Measurements from ENCODE around the gene SDHA.
"Not testable (repeated sequence)": the region's sequence is repeated elsewhere in the genome, so short reads cannot be mapped to it uniquely, and the experiment has no call there.

SDHA gene

DNA sequence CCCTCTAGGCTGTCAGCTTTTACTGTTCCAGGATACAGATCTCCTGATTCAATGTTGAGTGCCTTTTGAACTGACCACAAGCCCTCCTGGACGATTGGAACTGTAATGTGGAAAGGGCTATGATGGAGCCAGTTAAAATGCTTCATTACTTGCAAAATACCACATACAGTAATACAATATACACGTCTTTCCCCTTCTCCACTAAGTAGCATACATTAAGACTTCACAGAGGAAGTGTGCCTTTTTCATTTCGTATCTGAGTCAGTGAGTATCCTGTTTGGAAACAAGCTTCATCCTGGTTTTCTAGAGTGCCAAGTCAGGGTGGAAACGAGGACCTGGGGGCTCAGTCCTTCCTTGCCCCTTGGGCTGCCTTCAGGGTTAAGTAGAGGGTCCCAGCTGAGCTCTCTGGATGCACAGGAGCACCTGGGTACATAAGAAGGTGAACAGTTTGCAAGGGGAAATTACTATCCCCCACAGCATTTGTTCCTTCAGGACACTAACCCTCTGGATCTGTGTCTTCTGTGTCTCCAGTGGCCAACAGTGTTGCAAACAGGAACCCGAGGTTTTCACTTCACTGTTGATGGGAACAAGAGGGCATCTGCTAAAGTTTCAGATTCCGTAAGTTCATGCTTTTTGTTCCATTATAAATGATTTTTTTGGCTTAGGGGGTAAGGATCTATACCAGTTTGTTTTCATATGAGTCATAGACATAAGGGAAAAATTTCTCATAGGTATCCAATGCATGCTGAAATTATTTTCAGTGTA lies 5.0 kb downstream of the SDHA start:
- DNase-seq (ENCODE audit: low read depth) = not testable (repeated sequence)

DNA sequence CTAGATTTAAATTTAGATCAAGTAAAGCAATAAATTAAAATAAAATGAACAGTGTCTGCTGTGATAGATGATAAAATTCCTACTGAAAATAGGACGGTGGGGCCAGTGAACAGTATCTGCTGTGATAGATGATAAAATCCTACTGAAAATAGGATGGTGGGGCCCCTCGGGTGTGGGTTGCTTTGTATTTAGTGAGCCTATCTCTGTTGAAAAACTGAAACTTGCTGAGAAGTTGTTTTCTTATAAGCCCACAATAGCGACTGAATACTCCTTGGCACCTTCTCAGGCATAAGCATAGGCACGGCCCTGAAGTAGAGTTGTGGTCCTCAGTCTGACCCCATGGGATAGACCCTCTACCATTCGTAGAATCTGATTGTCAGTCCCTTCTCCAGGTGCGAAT lies 5.7 kb downstream of the SDHA start:
- DNase-seq (ENCODE audit: low read depth) = no peak

DNA sequence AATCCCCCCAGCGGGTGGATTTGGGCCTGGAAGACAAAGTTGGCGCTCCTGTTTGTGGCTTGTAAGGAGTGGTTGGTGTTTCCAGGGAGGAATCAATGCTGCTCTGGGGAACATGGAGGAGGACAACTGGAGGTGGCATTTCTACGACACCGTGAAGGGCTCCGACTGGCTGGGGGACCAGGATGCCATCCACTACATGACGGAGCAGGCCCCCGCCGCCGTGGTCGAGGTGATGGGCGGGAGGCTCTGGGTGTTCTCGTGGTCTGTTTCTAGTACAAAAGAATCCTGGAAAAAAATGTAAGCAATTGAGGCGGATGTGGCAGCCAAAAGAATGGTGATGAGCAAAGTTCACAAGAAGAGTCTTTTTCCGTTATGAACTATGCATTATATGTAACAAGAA lies 7.2 kb downstream of the SDHA start:
- DNase-seq (ENCODE audit: low read depth) = no peak

DNA sequence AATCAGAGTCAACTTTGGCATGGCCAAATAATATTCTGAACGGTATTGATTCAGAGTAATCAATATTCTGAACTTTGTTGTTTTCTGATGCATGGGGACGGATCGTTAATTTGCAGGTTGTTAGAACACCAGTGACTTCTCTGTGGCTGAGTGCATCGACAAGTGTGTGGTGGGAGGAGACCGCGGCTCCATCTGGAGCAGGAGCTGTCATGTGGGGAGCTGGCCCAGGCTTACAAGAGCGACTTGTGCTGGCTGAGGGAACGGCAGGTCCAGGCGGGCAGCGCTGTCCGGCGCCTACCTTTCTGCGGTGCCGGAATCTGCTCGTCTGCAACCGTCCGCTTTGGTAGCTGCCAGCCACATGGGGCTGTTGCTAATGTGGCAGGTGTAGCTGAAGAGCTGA lies 9.3 kb downstream of the SDHA start:
- DNase-seq (ENCODE audit: low read depth) = not testable (repeated sequence)

DNA sequence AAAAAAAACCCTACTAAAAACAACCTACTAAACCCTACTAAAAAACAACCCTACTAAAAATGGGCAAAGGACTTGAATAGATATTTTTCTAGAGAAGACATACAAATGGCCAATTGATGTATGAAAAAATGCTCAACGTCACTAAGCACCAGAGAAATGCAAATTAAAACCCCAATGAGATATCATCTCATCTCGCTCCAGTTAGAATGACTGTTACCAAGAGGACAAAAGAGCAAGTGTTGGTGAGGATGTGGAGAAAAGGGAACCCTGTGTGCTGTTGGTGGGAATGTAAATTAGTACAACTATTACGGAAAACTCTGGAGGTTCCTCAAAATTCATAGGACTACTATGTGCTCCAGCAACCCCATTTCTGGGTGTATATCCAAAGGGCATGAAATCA lies 10.8 kb downstream of the SDHA start:
- no peak for DNase-seq (ENCODE audit: low read depth)

DNA sequence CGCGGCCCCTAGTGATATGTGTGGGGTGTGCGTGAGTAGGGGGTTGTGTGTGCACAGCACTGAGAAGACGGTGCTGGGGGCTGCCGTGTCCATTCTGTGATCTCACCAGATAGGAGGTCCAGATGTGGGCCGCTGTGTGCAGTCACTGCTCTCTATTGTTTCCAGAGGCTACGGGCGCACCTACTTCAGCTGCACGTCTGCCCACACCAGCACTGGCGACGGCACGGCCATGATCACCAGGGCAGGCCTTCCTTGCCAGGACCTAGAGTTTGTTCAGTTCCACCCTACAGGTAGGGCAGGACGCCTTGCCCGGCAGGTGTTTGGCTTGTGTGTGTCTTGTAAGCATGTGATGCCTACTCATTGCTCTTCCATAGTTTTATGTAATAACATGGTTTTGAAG lies 12.6 kb downstream of the SDHA start:
- no peak for DNase-seq (ENCODE audit: low read depth)

DNA sequence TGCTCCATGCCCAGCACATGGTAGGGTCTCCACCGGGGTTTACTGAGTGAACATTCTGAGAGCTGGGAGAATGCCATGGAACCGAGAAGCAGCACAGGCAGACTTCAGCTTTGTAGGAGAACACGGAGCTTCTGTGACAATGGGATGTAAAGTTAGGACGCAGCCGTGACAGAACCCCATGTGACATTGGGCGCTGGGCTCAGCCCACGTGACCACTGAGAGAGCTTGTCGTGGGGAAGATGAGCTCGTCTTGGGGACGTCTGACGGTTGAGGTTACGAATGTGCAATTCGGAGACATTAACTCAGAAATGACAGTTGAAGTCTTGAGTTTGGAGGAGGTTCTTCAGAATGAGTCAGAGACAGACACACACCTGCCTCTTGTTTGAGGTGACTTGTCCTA lies 13.5 kb downstream of the SDHA start:
- no peak for DNase-seq (ENCODE audit: low read depth)

DNA sequence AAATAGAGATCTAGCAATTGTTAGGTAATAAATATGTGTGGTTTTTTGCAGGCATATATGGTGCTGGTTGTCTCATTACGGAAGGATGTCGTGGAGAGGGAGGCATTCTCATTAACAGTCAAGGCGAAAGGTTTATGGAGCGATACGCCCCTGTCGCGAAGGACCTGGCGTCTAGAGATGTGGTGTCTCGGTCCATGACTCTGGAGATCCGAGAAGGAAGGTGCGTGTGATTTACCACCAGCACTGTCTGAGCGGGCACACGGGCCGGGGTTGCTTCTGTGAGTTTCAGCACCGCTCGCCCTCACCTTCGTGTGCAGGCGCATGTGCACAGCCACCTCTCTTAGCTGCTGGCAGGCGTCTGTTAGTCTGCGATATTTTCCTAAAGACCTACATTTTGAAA lies 15.3 kb downstream of the SDHA start:
- DNase-seq (ENCODE audit: low read depth) = not testable (repeated sequence)

DNA sequence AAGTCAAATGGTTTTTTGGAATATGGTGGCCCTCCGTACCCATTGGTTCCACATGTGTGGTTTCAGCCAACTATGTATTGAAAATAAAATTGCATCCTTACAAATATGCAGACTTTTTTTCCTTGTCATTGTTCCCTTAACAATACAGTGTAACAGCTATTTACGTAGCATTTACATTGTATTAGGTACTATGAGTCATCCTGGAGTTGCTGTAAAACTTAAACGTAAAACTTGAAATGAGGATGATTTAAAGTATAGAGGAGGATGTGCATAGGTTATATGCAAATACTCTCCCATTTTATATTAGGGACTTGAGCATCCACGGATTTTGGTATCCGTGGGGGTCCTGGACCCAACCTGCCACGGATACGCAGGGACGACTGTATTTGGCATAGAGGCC lies 16.3 kb downstream of the SDHA start:
- DNase-seq (ENCODE audit: low read depth) = no peak

DNA sequence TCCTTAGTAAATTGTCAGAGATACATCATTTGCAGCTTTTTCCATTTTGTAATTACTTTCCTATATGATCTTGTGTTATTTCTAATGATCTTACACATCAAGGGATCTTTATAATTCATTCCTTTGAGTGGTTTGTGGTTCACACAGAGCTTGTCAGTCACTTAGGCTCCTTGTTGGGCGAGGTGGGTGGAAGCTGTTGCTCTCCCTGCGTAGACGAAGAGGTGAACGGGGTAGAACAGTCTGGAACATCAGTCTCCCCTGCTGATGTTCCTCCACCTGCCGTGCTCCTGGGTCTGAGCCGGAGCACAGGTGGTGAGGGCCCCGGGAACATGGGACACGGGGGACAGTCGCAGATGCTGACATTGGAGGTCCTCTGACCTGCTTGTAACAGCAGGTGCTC lies 17.4 kb downstream of the SDHA start:
- not testable (repeated sequence) for DNase-seq (ENCODE audit: low read depth)

DNA sequence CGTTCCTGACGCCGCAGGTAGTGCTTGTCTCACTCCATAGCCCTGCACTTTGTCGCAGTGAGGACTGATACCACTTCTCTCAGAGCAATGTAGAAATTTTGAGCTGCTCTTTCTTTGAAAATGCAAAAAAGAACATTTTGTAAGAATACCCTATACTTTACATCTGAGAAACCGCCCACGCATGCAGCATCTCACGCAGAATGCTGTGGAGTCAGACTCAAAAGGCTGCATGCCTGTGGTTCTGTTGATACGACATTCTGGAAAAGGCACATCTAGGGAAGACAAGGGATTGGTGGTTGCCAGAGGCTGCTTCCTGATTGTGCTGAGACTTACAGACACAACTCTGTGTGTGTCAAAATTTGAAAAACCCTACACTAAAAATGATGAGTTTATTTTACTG lies 19.8 kb downstream of the SDHA start:
- DNase-seq (ENCODE audit: low read depth) = not testable (repeated sequence)

DNA sequence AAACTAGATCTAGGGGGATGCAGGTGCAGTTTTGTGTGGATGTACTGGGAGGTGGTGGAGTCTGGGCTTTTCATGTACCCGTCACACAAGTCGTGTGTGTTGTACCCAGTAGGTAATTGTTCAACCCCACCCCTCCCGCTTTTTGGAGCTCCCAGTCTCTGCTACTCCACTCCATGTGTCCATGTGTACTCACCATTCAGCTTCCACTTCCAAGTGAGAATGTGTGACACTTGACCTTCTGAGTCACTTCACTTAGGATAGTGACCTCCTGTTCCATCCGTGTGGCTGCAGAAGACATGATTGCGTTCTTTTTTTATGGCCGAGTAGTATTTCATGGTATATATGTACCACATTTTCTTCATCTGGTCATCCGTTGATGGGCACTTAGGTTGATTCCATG lies 22.4 kb downstream of the SDHA start:
- not testable (repeated sequence) for DNase-seq (ENCODE audit: low read depth)

DNA sequence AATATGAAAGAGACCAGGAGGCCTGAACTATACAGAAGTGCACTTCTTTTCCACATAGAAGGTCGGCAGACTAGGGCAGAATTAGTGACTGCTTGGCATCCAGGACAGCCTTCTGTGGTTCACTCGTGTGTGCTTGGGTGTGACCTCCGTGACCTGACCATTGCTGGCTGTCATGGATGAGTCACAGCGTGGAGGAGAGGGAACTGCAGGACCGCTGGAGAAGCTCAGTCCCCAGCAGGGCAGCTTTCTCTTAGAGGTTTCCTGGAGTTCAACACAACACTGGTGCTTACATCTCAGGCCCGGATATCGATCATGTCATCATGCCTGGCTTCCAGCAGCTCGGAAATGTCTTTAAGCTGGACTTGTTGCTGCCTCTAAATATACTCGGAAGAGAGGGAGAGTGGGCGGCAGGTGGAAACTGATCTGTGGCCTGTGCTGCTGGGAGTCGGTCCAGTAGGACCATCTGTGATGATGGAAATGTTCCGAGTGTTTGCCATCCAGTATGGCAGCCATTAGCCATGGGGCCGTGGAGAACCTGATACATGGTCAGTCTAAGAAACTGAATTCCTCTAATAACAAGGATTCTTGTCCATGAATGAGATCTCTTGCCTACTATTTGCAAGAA lies 23.0 kb downstream of the SDHA start:
- DNase-seq (ENCODE audit: low read depth) = not testable (repeated sequence)

DNA sequence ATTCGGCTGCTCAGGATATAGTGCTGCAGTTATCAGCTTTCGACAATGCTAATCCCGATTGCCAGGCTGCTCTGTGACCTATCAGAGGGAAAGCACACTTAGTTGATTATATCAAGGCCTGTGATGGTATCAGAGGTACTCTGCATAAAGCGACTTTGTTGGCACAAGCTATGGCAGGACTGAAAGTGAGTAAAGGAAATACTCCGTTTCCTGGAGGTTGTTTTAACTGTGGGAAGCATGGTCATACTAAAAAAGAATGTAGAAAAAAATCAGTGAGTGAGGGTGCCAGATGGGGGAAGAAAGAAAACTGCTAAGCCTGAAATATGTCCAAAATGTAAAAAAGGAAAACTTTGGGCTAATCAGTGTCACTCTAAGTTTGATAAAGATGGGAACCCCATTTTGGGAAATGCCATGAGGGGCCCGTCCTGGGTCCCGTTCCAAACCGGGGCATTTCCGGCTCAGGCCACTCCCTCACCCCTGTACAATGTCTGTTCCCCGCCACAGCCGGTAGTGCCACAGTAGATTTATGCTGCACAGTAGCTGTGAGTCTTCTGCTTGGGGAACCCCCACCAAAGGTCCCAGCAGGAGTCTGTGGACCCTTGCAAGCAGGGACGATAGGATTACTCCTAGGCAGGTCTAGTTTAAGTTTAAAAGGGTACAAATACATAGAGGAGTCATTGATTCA lies 25.7 kb downstream of the SDHA start:
- DNase-seq (ENCODE audit: low read depth) = not testable (repeated sequence)

DNA sequence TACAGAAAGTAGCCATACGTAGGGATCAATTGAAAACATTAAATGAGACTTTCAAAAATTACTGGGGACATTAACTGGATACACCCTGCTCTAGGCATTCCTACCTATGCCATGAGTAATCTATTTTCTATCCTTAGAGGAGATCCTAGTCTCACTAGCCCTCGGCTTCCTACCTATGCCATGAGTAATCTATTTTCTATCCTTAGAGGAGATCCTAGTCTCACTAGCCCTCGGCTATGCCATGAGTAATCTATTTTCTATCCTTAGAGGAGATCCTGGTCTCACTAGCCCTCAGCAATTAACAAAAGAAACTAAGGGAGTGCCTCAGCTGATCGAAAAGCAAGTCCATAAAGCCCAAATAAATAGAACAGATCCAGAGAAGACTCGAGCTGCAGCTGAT lies 27.6 kb downstream of the SDHA start:
- not testable (repeated sequence) for DNase-seq (ENCODE audit: low read depth)

DNA sequence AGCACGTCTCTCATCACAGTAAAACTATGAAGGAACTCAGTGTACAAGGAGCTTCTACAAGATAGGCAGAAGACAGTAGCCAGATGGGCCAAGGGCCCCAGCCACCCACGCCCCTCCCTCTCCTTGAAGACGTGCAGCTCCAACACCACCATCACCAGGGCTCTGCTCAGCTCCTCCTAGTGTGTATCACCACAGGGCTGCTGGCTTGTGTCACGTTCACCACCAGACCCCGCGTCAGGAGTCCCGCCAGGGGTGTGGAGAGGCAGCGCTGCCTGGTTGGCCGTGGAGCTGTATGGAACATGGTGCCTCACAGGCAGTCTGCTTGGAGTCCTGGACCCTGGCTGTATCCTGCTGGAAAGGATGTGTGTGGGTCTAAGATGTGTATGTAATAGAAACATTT lies 32.3 kb downstream of the SDHA start:
- not testable (repeated sequence) for DNase-seq (ENCODE audit: low read depth)

DNA sequence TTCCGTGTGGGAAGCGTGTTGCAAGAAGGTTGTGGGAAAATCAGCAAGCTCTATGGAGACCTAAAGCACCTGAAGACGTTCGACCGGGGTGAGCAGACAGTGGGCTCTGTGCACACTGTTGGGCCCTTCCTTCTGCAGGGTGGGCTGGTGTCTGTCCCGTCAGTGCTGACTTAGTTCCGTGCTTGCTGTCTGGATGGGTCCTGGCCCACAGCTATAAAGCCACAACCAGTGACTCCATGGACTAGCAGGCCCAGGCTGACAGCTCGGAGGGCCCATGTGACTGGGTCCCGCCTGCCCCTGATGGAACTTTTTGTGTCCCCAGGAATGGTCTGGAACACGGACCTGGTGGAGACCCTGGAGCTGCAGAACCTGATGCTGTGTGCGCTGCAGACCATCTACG lies 32.9 kb downstream of the SDHA start:
- DNase-seq (ENCODE audit: low read depth) = not testable (repeated sequence)

DNA sequence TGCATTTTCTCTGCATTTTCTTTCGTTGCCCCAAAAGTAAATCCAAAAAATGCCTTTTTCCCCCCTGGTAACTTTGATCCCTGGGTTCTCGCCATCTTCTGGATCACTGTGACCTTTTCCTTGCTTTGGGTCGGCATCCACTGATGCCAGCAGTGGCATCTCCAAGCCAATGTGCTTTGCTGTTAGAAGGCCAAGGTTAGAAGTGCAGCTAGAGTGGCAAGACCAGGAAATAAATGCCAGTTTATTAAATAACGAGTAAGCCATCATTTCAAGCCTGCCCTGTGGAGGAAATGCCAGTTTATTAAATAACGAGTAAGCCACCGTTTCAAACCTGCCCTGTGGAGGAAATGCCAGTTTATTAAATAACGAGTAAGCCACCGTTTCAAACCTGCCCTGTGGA lies 33.4 kb downstream of the SDHA start:
- DNase-seq (ENCODE audit: low read depth) = not testable (repeated sequence)

DNA sequence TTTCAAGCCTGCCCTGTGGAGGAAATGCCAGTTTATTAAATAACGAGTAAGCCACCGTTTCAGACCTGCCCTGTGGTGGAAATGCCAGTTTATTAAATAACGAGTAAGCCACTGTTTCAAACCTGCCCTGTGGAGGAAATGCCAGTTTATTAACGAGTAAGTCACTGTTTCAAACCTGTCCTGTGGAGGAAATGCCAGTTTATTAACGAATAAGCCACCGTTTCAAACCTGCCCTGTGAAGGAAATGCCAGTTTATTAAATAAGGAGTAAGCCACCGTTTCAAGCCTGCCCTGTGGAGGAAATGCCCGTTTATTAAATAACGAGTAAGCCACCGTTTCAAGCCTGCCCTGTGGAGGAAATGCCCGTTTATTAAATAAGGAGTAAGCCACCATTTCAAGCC lies 33.9 kb downstream of the SDHA start:
- DNase-seq (ENCODE audit: low read depth) = not testable (repeated sequence)

DNA sequence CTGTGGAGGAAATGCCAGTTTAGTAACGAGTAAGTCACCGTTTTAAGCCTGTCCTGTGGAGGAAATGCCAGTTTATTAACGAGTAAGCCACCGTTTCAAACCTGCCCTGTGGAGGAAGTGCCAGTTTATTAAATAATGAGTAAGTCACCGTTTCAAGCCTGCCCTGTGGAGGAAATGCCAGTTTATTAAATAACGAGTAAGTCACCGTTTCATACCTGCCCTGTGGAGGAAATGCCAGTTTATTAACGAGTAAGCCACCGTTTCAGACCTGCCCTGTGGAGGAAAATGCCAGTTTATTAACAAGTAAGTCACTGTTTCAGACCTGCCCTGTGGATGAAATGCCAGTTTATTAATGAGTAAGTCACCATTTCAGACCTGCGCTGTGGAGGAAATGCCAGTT lies 34.4 kb downstream of the SDHA start:
- no peak for DNase-seq (ENCODE audit: low read depth)

DNA sequence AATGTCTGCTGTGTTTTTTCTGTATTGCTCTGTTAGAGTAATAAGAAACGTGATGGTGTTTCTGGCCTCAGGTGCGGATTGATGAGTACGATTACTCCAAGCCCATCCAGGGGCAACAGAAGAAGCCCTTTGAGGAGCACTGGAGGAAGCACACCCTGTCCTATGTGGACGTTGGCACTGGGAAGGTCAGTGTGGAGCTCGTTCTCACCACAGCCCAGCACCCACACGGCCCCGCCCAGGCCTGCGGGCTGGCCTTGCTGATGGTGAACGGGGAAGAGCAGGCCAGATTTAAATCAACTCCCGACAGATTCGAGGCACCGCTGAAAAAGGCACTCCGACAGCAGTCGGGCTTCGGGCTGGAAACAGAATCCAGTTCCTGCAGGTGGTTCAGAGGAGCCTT lies 36.2 kb downstream of the SDHA start:
- not testable (repeated sequence) for DNase-seq (ENCODE audit: low read depth)

DNA sequence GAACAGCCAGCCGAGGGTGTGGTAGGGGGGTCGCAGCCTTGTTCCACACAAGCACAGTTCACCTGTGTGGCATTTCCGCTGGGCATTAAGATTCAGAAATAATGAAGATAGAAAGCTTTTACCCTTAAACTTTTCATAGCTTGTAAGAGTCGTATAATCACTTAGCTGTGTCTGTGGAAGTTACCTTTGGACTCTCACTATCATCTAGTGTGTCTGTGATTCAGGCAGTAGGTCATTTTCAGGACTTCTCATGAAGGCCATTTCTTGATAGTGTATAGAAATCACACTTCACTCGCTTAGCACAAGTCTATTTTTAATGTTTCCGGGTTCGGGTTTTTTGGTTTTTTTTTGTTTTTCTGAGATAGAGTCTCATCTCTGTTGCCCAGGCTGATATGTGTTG lies 37.0 kb downstream of the SDHA start:
- DNase-seq (ENCODE audit: low read depth) = not testable (repeated sequence)

DNA sequence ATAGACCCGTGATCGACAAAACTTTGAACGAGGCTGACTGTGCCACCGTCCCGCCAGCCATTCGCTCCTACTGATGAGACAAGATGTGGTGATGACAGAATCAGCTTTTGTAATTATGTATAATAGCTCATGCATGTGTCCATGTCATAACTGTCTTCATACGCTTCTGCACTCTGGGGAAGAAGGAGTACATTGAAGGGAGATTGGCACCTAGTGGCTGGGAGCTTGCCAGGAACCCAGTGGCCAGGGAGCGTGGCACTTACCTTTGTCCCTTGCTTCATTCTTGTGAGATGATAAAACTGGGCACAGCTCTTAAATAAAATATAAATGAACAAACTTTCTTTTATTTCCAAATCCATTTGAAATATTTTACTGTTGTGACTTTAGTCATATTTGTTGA lies 38.2 kb downstream of the SDHA start:
- not testable (repeated sequence) for DNase-seq (ENCODE audit: low read depth)

All from stimulated activated CD8-positive, alpha-beta memory T cell treated with anti-CD3 and anti-CD28 coated beads, Interleukin-15, amount 100 ng/mL, for 1 hour (primary cell).